Hematopoietic multipotent progenitor cell treated with erythropoietin and hydrocortisone succinate and interleukin-3 and kit ligand, for 8 days (in vitro differentiated cells): Measurements from ENCODE around the gene ZG16.
"Not testable (repeated sequence)": the region's sequence is repeated elsewhere in the genome, so short reads cannot be mapped to it uniquely, and the experiment has no call there.

Experiments used
- DNase-seq: peaks from one replicate; pipeline ENCODE4 v3.0.0-alpha.2; 2015

Gene ZG16, protein sequence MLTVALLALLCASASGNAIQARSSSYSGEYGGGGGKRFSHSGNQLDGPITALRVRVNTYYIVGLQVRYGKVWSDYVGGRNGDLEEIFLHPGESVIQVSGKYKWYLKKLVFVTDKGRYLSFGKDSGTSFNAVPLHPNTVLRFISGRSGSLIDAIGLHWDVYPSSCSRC

DNA sequence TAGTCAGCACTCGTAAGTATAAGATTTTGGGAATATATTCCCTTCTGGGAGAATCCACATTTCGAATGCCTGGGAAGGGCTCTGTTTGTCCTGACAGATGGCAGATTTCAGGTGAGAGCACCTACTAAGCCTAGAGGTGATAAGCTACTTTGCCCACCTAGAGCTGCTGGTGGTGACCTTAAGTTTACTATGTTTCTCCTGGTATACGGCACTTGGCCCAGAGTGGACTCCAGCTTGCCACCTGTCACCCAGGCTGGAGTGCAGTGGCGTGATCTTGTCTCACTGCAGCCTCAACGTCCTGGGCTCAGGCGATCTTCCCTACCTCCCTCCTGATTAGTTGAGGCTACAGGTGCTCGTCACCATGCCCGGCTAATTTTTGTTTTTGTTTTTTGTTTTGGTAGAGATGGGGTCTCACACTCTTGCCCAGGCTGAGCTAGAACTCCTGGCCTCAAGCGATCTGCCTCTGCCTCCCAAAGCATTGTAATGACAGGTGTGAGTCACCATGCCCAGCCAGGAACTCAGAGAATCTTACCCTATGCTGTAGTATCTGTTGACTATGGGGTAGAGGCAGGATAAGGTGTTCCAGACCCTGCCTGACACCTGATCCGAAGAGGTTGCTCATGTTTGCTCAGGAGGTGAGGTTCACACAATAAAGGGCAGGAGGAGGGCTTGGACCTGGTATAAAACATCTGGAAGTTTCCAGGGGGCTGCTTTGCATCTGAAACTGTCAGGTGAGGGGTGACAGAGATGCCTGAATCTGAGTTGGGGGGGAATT lies at the start of gene ZG16:
Gene ZG16 (plus strand): TSS at position 681 of the 775 bp plus-strand sequence. CDS start 1,011 bp downstream, outside the sequence.
- no peak for DNase-seq

DNA sequence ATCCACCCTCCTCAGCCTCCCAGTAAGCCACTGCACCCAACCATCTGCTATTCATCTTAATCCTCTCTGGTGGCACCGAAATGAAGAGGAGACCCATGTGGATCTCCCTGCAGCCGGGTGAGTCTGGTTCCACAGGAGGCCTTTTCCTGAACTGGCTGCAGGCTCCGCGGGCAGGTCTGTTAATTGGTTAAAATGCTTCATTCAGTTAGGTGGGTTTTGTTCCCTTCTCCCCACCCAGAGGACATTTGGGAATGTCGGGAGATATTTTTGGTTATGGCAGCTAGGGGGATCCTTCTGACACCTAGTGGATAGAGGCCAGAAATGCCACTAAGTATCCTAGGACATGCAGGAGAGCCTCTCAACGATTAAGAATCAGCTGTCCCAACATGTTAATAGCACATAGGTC lies 48.9 kb upstream of the ZG16 start:
- peak; percentile 55 for DNase-seq

DNA sequence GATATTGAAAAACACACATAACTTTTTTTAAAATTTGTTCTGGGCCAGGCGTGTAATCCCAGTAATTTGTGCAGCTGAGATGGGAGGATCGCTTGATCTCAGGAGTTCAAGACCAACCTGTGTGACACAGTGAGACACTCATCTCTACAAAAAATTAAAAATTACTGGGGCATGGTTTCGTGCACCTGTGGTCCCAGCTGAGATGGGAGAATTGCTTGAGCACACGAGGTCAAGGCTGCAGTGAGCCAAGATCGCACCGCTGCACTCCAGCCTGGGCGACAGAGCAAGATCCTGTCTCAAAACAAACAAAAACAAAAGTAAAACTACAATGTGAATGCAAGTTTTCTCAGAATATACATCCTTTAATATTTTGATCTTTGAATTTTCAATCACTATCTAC lies 47.4 kb upstream of the ZG16 start:
- DNase-seq = no peak

DNA sequence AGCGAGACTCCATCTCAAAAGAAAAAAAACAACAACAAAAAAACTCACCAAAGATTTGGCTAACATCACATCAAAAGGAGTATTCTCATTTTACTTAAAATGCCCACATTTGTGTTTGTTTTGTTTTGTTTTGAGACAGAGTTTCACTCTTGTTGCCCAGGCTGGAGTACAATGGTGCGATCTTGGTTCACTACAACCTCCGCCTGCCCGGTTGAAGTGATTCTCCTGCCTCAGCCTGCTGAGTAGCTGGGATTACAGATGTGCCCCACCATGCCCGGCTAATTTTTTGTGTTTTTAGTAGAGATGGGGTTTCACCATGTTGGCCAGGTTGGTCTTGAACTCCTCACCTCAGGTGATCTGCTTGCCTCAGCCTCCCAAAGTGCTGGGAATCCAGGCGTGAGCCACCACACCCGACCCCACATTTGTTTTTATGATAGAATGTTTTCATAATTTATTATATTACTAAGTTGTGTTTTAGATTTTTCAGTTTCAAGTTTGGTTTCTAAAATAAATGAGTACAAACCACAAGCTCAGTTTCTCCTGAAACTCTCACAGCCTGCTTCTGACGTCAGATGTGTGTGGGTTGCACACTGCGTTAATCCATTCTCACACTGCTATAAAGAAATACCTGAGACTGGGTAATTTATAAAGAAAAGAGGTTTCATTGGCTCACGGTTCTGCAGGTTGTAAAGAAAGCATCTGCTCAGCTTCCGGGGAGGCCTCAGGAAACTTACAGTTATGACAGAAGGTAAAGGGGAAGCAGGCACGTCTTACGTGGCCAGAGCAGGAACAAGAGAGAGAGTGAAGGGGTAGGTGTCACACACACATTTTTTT lies 46.1 kb upstream of the ZG16 start:
- not testable (repeated sequence) for DNase-seq

DNA sequence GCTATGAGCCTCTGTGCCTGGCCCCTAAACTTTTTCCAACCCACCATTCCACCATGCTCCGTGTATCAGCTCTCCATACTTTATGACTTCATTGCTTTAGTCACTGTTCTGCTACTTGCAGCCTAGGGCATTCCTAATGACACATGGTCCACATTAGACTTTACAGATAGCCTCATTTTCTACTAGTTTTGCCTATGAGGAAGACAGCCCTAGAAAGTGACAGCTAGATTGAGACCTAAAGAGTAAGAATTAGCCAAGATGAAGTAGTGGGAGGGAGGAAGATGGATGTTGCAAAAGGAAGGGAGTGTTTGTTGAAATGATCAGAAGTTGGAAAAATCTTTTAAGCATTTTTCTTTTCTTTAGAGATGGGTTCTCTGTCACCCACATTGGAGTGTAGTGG lies 43.3 kb upstream of the ZG16 start:
- DNase-seq = no peak

DNA sequence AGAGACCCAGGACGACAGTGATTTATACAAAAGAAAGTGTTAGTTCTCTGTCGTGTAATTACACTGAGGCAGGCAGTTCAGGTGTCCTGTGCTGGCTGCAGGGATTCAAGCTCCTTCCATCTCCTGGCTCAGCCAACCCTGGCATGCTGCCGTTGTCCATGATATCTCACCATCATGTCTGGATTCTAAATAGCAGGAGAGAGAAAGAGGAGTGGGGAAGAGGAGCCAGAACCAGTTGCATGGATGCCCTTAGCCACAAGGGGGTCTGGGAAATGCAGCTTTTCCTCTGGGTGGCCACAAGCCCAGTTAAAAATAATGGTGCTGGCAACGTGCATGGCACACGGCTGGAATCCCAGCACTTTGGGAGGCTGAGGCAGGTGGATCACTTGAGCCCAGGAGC lies 41.9 kb upstream of the ZG16 start:
- DNase-seq = no peak

DNA sequence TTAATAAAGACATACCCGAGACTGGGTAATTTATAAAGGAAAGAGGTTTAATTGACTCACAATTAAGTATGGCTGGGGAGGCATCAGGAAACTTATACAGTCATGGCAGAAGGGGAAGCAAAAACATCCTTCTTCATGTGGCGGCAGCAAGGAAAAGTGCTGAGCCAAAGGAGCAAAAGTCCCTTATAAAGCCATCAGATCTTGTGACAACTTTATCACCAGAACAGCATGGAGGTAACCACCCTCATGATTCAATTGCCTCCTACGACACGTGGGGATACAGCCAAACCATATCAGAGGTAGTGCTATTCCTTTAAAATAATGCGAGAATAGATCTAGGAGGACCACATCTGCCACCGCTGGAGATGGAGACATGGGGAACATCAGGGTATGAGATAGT lies 41.3 kb upstream of the ZG16 start:
- DNase-seq = peak; percentile 52

DNA sequence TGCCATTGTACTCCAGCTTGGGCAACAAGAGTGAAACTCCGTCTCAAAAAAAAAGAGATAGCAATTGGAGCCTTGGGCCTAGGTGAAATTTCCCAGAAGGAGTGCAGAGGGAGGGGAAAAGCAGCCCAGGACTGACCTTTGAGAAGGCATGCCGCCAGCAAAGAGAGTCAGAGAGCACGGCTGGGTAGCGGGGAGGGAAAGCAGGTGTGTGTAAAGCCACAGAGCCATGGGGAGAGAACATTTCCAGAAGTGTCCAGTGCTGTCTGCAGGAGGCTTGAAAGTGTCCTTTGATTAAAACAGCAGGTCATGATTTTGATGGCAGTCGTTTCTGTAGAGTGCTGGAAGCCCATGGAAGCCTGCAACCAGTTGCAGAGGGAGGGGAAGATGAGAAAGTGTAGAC lies 40.3 kb upstream of the ZG16 start:
- DNase-seq = no peak

DNA sequence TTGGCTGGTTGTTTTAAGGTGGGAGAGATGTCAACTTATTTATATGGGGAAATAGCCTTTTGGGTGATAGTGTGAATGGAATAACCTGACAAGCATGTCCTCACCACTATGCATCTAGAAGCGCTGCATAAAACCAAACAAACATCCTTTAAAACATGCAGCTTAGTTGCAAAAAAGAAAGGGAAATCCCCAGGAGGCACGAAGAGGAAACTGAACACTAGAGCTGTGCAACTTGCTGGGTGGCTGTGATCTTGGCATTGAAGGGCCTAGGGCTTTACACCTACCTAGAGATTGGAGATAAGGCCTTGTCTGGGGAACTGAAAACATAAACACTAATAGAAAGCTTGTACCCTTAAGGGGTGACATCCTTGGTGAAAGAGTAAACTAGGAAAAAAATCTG lies 39.5 kb upstream of the ZG16 start:
- DNase-seq = no peak

DNA sequence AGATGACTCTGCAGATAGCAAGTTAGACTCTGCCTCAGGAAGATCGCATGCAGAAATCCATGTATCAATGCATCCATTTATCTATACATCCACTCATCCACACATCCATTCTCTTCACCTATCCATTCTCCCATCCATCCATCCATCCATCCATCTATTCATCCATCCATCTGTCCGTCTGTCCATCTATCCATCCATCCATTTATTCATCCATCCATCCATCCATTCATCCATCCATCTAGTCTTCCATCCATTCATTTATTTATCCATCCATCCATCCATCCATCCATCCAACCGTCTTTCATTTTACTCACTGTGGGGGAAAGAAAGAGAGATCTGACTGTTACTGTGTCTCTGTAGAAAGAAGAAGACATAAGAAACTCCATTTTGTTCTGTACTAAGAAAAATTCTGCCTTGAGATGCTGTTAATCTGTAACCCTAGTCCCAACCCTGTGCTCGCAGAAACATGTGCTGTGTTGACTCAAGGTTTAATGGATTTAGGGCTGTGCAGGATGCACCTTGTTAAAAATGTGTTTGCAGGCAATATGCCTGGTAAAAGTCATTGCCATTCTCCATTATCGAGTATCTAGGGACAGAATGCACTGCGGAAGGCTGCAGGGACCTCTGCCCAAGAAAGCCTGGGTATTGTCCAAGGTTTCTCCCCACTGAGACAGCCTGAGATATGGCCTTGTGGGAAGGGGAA lies 38.0 kb upstream of the ZG16 start:
- DNase-seq = not testable (repeated sequence)

DNA sequence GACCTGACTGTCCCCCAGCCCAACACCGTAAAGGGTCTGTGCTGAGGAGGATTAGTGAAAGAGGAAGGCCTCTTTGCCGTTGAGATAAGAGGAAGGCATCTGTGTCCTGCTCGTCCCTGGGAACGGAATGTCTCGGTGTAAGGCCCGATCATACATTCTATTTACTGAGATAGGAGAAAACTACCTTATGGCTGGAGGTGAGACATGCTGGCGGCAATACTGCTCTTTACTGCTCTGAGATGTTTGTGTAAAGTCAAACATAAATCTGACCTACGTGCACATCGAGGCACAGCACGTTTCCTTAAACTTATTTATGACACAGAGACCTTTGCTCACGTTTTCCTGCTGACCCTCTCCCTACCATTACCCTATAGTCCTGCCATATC lies 37.4 kb upstream of the ZG16 start:
- DNase-seq = not testable (repeated sequence)

DNA sequence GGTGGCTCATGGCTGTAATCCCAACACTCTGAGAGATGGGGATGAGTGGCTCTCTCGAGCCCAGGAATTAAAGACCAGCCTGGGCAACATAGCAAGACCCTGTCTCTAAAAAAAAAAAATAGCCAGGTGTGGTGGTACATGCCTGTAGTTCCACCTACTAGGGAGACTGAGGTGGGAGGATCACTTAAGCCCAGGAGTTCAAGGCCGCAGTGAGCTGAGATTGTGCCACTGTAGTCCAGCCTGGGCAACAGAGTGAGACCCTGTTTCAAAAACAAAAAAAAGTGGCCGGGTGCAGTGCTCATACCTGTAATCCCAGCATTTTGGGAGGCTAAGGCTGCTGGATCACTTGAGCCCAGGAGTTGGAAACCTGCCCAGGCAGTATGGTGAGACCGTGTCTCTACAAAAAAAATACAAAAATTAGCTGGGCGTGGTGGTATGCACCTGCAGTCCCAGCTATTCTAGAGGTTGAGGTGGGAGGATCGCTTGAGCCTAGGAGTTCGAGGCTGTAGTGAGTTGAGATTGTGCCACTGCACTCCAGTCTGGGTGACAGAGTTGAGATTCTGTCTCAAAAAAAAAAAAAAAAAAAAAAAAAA lies 35.3 kb upstream of the ZG16 start:
- DNase-seq = no peak

DNA sequence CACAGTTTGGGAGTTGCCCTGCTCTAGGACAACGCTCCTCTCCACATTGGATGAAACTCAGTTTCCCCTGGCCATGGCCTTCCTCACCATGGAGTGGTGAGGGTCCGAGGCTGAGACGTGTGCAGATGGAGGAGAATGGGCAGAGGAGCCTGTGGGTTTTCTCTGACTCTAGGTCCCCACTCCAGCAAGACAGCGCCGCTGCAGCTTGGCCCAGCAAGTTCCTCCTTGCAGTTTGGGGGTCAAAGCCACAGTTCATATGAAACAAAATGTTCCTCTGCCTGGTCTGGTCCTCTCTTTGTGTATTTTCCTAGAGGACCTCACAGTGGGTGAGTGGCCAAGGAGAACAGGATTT lies 34.6 kb upstream of the ZG16 start:
- DNase-seq = no peak

DNA sequence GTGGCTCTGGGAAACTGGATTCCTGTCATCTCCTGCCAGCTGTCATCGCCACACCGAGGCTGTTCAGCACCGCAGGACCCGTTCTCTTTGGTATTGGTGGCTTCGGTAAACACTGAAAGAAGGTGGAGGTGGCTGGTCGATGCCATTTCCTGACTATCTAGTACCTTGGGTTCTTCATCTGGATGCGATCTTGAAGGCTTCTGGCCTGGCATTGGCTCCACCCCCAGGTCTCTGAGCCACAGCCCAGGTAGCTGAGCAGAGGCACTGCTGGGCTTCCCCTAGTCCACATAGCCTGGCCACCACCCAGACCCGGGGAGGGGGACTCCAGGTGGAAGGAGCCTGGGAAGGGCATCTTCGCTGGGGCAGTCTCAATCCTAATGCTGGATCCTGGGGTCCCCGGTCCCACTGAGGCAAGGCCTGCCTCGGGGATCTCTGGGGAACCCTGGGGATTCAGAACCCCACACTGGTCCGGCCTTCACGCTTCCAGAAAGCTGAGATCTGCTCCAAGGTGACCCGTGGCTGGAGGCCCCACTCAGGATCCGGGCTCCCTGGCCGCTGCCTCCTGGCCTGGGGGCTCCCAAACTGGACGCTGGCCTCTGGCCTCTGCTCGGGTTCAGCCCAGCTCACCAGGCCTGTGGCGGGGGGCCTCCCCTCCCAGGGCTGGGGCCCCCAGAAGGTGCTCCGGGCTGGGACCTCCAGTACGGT lies 34.1 kb upstream of the ZG16 start:
- no peak for DNase-seq

DNA sequence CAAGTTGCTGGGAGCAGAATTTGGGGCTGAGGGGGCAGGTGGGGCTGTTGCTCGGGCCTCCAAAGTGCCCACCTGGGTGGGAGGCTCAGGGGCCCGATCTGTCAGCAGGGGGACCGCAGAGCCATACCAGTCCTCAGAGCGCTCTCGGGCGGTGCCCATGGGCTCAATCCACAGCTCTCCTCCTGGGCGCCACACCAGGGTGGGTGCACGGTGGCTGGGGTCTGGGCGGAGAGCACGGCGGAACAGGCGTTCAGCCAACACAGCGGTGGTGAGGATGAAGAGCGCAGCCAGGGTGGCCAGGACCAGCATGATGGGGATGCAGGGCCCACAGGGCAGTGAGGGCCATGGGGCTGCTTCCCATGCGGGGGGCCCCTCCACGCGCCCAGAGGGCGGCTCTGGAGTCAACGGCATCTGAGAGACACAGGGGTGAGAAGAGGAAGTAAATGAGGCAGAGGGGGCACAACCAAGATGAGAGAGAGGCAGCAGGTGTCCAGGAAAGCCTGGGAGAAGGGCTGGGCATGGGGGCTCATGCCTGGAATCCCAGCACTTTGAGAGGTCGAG lies 33.4 kb upstream of the ZG16 start:
- DNase-seq = no peak

DNA sequence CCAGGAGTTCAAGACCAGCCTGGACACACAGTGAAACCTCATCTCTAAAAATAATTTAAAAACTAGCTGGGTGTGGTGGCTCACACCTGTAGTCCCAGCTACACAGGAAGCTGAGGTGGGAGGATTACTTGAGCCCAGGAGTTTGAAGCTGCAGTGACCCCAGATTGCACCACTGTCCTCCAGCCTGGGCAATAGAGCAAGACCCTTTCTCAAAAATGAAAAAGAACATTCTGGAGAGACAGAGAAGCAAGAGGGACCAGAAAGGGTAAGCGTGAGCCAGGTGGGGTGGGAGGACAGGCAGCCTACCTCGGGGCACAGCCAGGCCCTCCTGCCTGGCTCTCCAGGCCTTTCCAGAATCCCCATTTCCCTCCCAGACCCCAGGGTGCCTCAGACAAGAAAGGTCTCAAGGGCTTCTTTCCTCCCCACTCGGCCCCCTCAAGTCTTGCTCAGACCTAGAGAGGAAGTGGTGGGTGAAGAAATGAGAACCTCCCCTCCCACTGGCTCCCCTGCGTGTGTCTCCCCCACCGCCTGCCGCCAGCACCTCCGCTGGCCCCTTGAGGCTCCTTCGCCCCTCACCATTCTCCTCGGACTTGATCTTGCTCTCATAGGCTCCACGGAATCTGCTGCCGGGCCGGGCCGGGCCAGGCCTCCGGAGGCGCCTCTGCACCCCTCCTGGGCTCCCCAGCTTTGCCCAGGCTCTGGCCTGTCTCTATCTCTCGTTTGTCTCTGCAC lies 32.8 kb upstream of the ZG16 start:
- DNase-seq = peak; percentile 39

DNA sequence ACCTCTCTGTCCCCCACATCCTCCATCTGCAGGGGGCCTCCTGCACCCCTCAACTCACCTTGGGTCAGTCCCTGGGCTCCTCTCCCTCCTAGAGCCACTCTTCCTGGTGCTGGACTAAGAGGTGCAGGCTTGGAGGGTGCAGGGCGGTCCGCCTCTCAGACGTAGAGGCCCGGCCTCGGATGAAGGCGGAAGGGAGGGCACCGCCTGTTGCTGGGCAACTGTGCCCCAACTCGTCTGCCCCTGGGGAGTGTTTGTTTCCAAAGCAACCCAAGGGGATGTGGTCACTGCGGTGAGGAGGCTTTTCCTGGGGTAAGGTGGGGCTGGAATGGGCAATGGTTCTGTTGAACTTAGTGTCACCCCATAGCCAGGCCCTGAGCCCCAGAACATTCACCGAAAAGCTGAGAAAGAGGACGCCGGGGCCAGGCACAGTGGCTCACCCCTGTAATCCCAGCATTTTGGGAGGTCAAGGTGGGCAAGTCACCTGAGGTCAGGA lies 32.2 kb upstream of the ZG16 start, which contains the start of gene C16orf54:
Gene C16orf54 (minus strand): TSS at position 138 of the 493 bp plus-strand sequence. CDS start 1,039 bp downstream, outside the sequence.
- peak; percentile 90 for DNase-seq

DNA sequence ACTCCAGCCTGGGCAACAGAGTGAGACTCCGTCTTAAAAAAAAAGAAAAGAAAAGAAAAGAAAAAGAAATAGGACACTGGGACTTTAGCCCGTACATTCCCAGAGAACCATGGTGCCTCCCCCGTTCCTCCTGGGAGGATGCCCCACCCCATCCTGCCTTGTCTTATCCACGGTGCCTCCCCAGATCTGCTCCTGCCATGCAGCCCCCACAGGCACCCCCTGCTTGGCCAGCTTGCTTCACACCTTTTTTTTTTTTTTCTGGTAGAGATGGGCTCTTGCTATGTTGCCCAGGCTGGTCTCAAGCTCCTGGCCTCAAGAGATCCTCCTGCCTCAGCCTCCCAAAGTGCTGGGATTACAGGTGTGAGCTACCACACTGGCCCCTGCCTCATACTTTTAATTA lies 31.5 kb upstream of the ZG16 start:
- DNase-seq = not testable (repeated sequence)

DNA sequence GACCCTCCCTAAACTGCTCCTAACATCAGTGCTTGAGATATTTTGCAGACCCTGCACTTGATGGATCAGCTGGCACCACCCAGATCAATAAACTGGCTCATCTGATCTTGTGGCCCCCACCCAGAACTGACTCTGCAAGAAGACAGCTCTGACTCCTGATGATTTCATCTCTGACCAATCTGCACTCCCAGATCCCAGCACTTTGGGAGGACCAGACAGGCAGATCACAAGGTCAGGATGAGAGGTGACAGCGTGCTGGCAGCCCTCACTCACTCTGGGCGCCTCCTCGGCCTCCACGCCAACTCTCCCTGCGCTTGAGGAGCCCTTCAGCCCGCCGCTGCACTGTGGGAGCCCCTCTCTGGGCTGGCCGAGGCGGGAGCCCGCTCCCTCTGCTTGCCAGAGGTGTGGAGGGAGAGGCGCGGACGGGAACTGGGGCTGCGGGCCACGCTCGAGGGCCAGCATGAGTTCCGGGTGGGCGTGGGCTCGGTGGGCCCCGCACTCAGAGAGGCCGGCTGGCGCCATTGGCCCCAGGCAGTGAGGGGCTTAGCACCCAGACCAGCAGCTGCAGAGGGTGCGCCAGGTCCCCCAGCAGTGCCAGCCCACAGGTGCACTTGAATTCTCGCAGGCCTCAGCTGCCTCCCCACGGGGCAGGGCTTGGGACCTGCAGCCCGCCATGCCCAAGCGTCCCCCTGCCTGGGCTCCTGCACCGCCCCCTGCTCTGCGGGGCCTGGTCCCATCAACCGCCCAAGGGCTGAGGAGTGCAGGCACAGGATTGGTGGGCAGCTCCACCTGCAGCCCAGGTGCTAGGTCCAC lies 29.9 kb upstream of the ZG16 start:
- no peak for DNase-seq

DNA sequence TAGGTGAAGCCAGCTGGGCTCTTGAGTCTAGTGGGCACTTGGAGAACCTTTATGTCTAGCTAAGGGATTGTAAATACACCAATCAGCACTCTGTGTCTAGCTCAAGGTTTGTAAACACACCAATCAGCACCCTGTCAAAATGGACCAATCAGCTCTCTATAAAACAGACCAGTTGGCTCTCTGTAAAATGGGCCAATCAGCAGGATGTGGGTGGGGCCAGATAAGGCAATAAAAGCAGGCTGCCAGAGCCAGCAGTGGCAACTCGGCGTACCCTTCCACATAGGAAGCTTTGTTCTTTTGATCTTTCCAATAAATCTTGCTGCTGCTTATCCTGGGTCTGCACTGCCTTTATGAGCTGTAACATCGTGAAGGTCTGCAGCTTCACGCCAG lies 29.3 kb upstream of the ZG16 start:
- DNase-seq = not testable (repeated sequence)
